Activated T-helper 1 cell treated with Interleukin-2 at 50 U/mL for 16 hours (primary cell): ENCODE results near the gene VANGL2.

Experiments used
- DNase-seq: peaks from one replicate; pipeline ENCODE4 v3.0.0-alpha.2; 2020; ENCODE audit warnings: low read depth

VANGL2 gene

GRCh38 chr1:160460683-160461287, 60.4 kb downstream of the VANGL2 start:
- no peak for DNase-seq

- DNase-seq = no peak
Observed at GRCh38 chr1:160465123-160465522, 64.8 kb downstream of the VANGL2 start.

- no peak for DNase-seq
Observed at GRCh38 chr1:160466961-160467360, 66.6 kb downstream of the VANGL2 start.

- no peak for DNase-seq
Observed at GRCh38 chr1:160467576-160467975, 67.2 kb downstream of the VANGL2 start.

GRCh38 chr1:160471253-160471652, 70.9 kb downstream of the VANGL2 start:
- DNase-seq = no peak

GRCh38 chr1:160472112-160472511, 71.7 kb downstream of the VANGL2 start:
- no peak for DNase-seq

- DNase-seq = no peak
Observed at GRCh38 chr1:160474392-160475242, 74.3 kb downstream of the VANGL2 start.
